HG03432 (cell line): ENCODE data around the gene TEAD1.

Experiments used
- ATAC-seq: cut with Tn5 transposase; IDR thresholded peaks from one replicate; pipeline ENCODE4 v1.9.1; 2021; ENCODE audit warnings: mild to moderate bottlenecking, moderate library complexity; ENCODE audit not compliant: unreplicated experiment

The TEAD1 gene

GRCh38 chr11:12761029-12761428, 86.8 kb downstream of the TEAD1 start:
- no peak for ATAC-seq

GRCh38 chr11:12762278-12762677, 88.1 kb downstream of the TEAD1 start:
- no peak for ATAC-seq

- no peak for ATAC-seq
These were observed 88.6 kb downstream of the TEAD1 start for GRCh38 chr11:12762696-12763324.

- ATAC-seq: no peak
These were observed 90.1 kb downstream of the TEAD1 start for GRCh38 chr11:12764187-12764914.

GRCh38 chr11:12765428-12765827, 91.2 kb downstream of the TEAD1 start:
- no peak for ATAC-seq

GRCh38 chr11:12767027-12767426, 92.8 kb downstream of the TEAD1 start:
- no peak for ATAC-seq

- ATAC-seq: no peak
These were observed 93.4 kb downstream of the TEAD1 start for GRCh38 chr11:12767577-12767976.

- peak; percentile 76 for ATAC-seq
These were observed 94.8 kb downstream of the TEAD1 start for GRCh38 chr11:12768726-12769673.

GRCh38 chr11:12769834-12770345, 95.7 kb downstream of the TEAD1 start:
- no peak for ATAC-seq

- no peak for ATAC-seq
These were observed 96.2 kb downstream of the TEAD1 start for GRCh38 chr11:12770435-12770834.

- no peak for ATAC-seq
These were observed 96.9 kb downstream of the TEAD1 start for GRCh38 chr11:12770966-12771597.

- ATAC-seq: peak; percentile 46
These were observed 97.7 kb downstream of the TEAD1 start for GRCh38 chr11:12771875-12772274.

- ATAC-seq: no peak
These were observed 98.1 kb downstream of the TEAD1 start for GRCh38 chr11:12772324-12772723.

GRCh38 chr11:12773591-12773990, 99.4 kb downstream of the TEAD1 start:
- no peak for ATAC-seq

GRCh38 chr11:12775955-12776354, 101.7 kb downstream of the TEAD1 start:
- ATAC-seq: no peak

- no peak for ATAC-seq
These were observed 103.1 kb downstream of the TEAD1 start for GRCh38 chr11:12777208-12777874.

GRCh38 chr11:12778240-12778905, 104.2 kb downstream of the TEAD1 start:
- ATAC-seq: no peak

- ATAC-seq: no peak
These were observed 109.5 kb downstream of the TEAD1 start for GRCh38 chr11:12783765-12784164.

- ATAC-seq: no peak
These were observed 110.2 kb downstream of the TEAD1 start for GRCh38 chr11:12784445-12784844.

- ATAC-seq: no peak
These were observed 110.8 kb downstream of the TEAD1 start for GRCh38 chr11:12784987-12785386.
